ENCODE results near the gene DCAF11.

DCAF11 gene

GRCh38 chr14:24167469-24168114 lies 53.0 kb downstream of the DCAF11 start:
- H3K4me3 ChIP-seq (replicated peaks in 1 of 2; ENCODE audit: low read depth in 2 of 2, low read length in 2 of 2) = no peak overlapping the region
- no peak for TF ChIP-seq CTCF (IDR thresholded peaks at IDR 0.05; ENCODE audit: low read depth, low read length)
- no peak for DNase-seq (ENCODE audit: low read depth in 2 of 2)

- DNase-seq (ENCODE audit: low read depth in 2 of 2) = peak in 1 of 2 donors; percentile 88
- no peak for TF ChIP-seq CTCF (IDR thresholded peaks at IDR 0.05; ENCODE audit: low read depth, low read length)
- peak within 1 kb of the TSS in 1 of 2 donors; percentile 44 for H3K4me3 ChIP-seq (replicated peaks in 1 of 2; ENCODE audit: low read depth in 2 of 2, low read length in 2 of 2)
Measured at GRCh38 chr14:24171422-24172260, 57.1 kb downstream of the DCAF11 start, which contains the start of gene REC8. REC8 (plus strand) TSS chr14:24172080; CDS start chr14:24172553, 473 bp downstream.

GRCh38 chr14:24172261-24172860 lies 57.8 kb downstream of the DCAF11 start:
- peak overlapping the region in 1 of 2 donors; percentile 44 for H3K4me3 ChIP-seq (replicated peaks in 1 of 2; ENCODE audit: low read depth in 2 of 2, low read length in 2 of 2)
- TF ChIP-seq CTCF (IDR thresholded peaks at IDR 0.05; ENCODE audit: low read depth, low read length) = no peak
- no peak for DNase-seq (ENCODE audit: low read depth in 2 of 2)

- TF ChIP-seq CTCF (IDR thresholded peaks at IDR 0.05; ENCODE audit: low read depth, low read length) = no peak
- H3K4me3 ChIP-seq (replicated peaks in 1 of 2; ENCODE audit: low read depth in 2 of 2, low read length in 2 of 2) = peak overlapping the region in 1 of 2 donors; percentile 3
- DNase-seq (ENCODE audit: low read depth in 2 of 2) = no peak
Measured at GRCh38 chr14:24172871-24173281, 58.3 kb downstream of the DCAF11 start.

All from cardiac fibroblast (primary cell).